ENCODE data around the gene POSTN. TPM values are rescaled to one million over a fixed set of nuclear protein-coding genes. Genes with fewer than 3 reads are reported as not detected.

Gene POSTN
- total and polyA plus RNA-seq, 2 of the 8 experiments (the other 6 are each of a cell fraction or from before 2014, with no cell fraction given) = 0.30 to 0.74 TPM

DNA sequence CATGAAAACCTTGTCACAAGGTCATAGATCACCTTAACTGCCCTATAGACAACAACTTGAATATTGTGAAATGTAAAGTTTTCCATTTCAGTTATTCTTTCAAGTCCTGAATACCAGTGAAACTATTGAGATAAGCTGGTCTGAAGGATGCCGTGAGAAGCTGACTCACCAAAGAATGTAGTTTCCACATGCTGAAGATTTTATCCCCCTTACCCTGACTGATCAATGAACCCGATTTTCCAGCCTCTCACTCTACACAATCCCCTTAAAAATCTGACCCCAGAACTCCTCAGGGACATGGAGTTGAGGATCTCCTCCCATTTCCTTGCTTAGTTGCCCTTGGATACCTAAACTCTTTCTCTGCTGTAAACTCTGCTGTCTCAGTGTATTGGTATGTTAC, 67.5 kb downstream of the POSTN start:
- H4K20me1 ChIP-seq (replicated peaks in 1 of 2; ENCODE audit: control insufficient read depth in 1 of 2, insufficient read depth in 2 of 2, low read length in 2 of 2) = no peaks in the 10 kb centered on the region
- no peak overlapping the region for H3K4me2 ChIP-seq (ENCODE audit: insufficient read depth in 1 of 2, low read depth in 2 of 2, low read length in 2 of 2)
- no peak overlapping the region for H2BK20ac ChIP-seq (ENCODE audit: low read length)
- H2BK120ac ChIP-seq (replicated peaks; ENCODE audit: low read depth, low read length) = no peak overlapping the region
- H3K23me2 ChIP-seq (ENCODE audit: low read depth, low read length) = no peaks in the 10 kb centered on the region
- H3K4me1 ChIP-seq (replicated peaks in 1 of 4; ENCODE audit: control insufficient read depth in 3 of 4, insufficient read depth in 4 of 4, low read length in 3 of 4) = no peaks in the 10 kb centered on the region
- 89% methylated on average over 2 of the region's 2 CpGs; no CpG with 5 or more reads in 1 of the 2 experiments for WGBS, 2 experiments (ENCODE audit: extremely low coverage in 1 of 2, insufficient coverage in 1 of 2, insufficient read length in 1 of 2, insufficient replicate concordance in 2 of 2, low coverage in 1 of 2, low lambda C conversion rate in 2 of 2, missing lambda C conversion rate in 1 of 2)
- no peaks in the 10 kb centered on the region for H3K9me3 ChIP-seq (ENCODE audit: insufficient read depth in 2 of 2, low read depth in 1 of 2, low read length in 1 of 2)
- no peak overlapping the region for H3K18ac ChIP-seq (ENCODE audit: extremely low read depth, low read length)
- no peak overlapping the region for H2BK15ac ChIP-seq (ENCODE audit: low read length)
- no peak overlapping the region for H2BK5ac ChIP-seq (ENCODE audit: low read depth, low read length)
- H3K23ac ChIP-seq (ENCODE audit: insufficient read length) = no peak overlapping the region
- no peak for TF ChIP-seq CHD1 (IDR thresholded peaks at IDR 0.05; ENCODE audit: low read depth, low read length)
- TF ChIP-seq ZNF274 (IDR thresholded peaks at IDR 0.05; ENCODE audit: borderline replicate concordance, extremely low read depth, low read length) = no peak
- no peak for TF ChIP-seq CREB1 (IDR thresholded peaks at IDR 0.05)
- TF ChIP-seq EZH2 (IDR thresholded peaks at IDR 0.05; ENCODE audit: low read depth, low read length, severe bottlenecking) = no peak
- TF ChIP-seq CHD2 (IDR thresholded peaks at IDR 0.05; ENCODE audit: low read length) = no peak
- no peak for TF ChIP-seq KDM5A (IDR thresholded peaks at IDR 0.05; ENCODE audit: low read length)
- TF ChIP-seq MAFK (IDR thresholded peaks at IDR 0.05; ENCODE audit: low read depth, low read length) = no peak
- no peak for TF ChIP-seq KDM4A (IDR thresholded peaks at IDR 0.05; ENCODE audit: low read depth, low read length, severe bottlenecking)
- TF ChIP-seq JUND (IDR thresholded peaks at IDR 0.05; ENCODE audit: low read length) = no peak
- no peak for TF ChIP-seq CTBP2 (IDR thresholded peaks at IDR 0.05; ENCODE audit: borderline replicate concordance, insufficient read depth, insufficient read length, low read length)
- TF ChIP-seq RNF2 (IDR thresholded peaks at IDR 0.05; ENCODE audit: borderline replicate concordance, low read depth, low read length, missing control alignments, poor library complexity, severe bottlenecking) = no peak
- no peak for TF ChIP-seq TBP (IDR thresholded peaks at IDR 0.05; ENCODE audit: low read depth, low read length)
- H3K27ac ChIP-seq (ENCODE audit: low read depth, low read length) = no peak overlapping the region
- no peak overlapping the region for H3K14ac ChIP-seq (ENCODE audit: insufficient read length)
- no peak overlapping the region for H3K4me3 ChIP-seq (ENCODE audit: extremely low read depth in 1 of 4, insufficient read depth in 2 of 4, low read depth in 3 of 4, low read length in 4 of 4)
- H2BK12ac ChIP-seq (ENCODE audit: low read depth, low read length) = no peak overlapping the region
- H3K79me1 ChIP-seq (ENCODE audit: low read depth, low read length) = no peaks in the 10 kb centered on the region
- ChIA-PET POLR2A (ENCODE audit: partially characterized antibody) (no interaction called here), CTCF (ENCODE audit: partially characterized antibody) (interaction anchor here (1.5 kb wide), 1 partner anchor 45 kb away, joined by 3 read pairs; no protein-coding TSS in a partner anchor)
- no peak overlapping the region for H4K5ac ChIP-seq (ENCODE audit: insufficient read length, low read depth, low read length)
- FAIRE-seq (no peak), DNase-seq (ENCODE audit: low read depth in 1 of 2, low spot score in 2 of 2) (no peak)
- H4K91ac ChIP-seq (replicated peaks; ENCODE audit: insufficient read length, low read length) = no peak overlapping the region
- H3K27me3 ChIP-seq (replicated peaks in 1 of 4; ENCODE audit: control insufficient read depth in 3 of 4, extremely low read depth in 1 of 4, insufficient read depth in 3 of 4, low read length in 3 of 4) = no peaks in the 10 kb centered on the region
- H3K36me3 ChIP-seq (ENCODE audit: control insufficient read depth in 2 of 4, insufficient read depth in 4 of 4, low read length in 3 of 4) = no peaks in the 10 kb centered on the region
- no peak overlapping the region for H2AFZ ChIP-seq (ENCODE audit: low read length)
- no peaks in the 10 kb centered on the region for H3K79me2 ChIP-seq (ENCODE audit: control insufficient read depth in 1 of 2, insufficient read depth in 2 of 2, low read length in 2 of 2)
- H3K4ac ChIP-seq (replicated peaks; ENCODE audit: insufficient read length, low read depth, low read length) = no peak overlapping the region
- H2AK5ac ChIP-seq (ENCODE audit: low read depth, low read length) = no peak overlapping the region
- H4K8ac ChIP-seq (ENCODE audit: extremely low read depth, insufficient read depth, low read length) = no peak overlapping the region
- H3K56ac ChIP-seq (replicated peaks; ENCODE audit: insufficient read length, low read depth, low read length) = no peak overlapping the region
- H3K9ac ChIP-seq (replicated peaks in 1 of 4; ENCODE audit: extremely low read depth in 1 of 4, low read depth in 3 of 4, low read length in 3 of 4) = no peak overlapping the region

Data from H1 (cell line).